CD14-positive monocyte (primary cell): ENCODE results near the gene PCDHGA11. TPM values are rescaled to one million over a fixed set of nuclear protein-coding genes. Genes with fewer than 3 reads are reported as not detected.
A peak's percentile ranks its signal among the peaks of the same experiment; 100 is the strongest.

ENCODE experiments used
- DNase-seq, 3 donors: peaks; one replicate each; pipeline ENCODE4 v3.0.0-alpha.2; 2011 to 2022
- H2AFZ ChIP-seq: 2 replicates; pipeline ENCODE4 v1.6.0; 2012; ENCODE audit warnings: mild to moderate bottlenecking, low read depth, low read length, inconsistent platforms; ENCODE audit not compliant: insufficient read depth, poor library complexity, severe bottlenecking
- H3K27ac ChIP-seq, 2 donors: 1 replicate in 1 of 2; 2 replicates in 1 of 2; pipeline ENCODE4 v1.5.1; 2012 to 2013; ENCODE audit warnings: low read length in 2 of 2, control low read depth in 1 of 2, inconsistent platforms in 1 of 2, low read depth in 1 of 2, mild to moderate bottlenecking in 1 of 2
- H3K27me3 ChIP-seq, 2 donors: one replicate each; pipeline versions ENCODE4 v1.6.0 to v1.6.1; 2011 to 2013; ENCODE audit warnings: low read length in 2 of 2; ENCODE audit not compliant: control insufficient read depth in 2 of 2, insufficient read depth in 2 of 2
- H3K36me3 ChIP-seq, 2 donors: replicated peaks in 1 of 2; 1 replicate in 1 of 2; 2 replicates in 1 of 2; pipeline versions ENCODE4 v1.5.1 to v1.6.1; 2012 to 2013; ENCODE audit warnings: low read length in 2 of 2, control low read depth in 1 of 2, inconsistent platforms in 1 of 2, mild to moderate bottlenecking in 1 of 2; ENCODE audit not compliant: insufficient read depth in 2 of 2, control insufficient read depth in 1 of 2
- H3K4me1 ChIP-seq, 2 donors: 1 replicate in 1 of 2; 2 replicates in 1 of 2; pipeline versions ENCODE4 v1.5.1 to v1.6.1; 2012 to 2013; ENCODE audit warnings: low read length in 2 of 2, control low read depth in 1 of 2, inconsistent platforms in 1 of 2, mild to moderate bottlenecking in 1 of 2, moderate library complexity in 1 of 2; ENCODE audit not compliant: insufficient read depth in 2 of 2, control insufficient read depth in 1 of 2
- H3K4me2 ChIP-seq: replicated peaks from 2 replicates; pipeline ENCODE3; 2012; ENCODE audit warnings: low read length, moderate library complexity, mild to moderate bottlenecking; ENCODE audit not compliant: poor library complexity, severe bottlenecking; ENCODE audit errors: extremely low read depth
- H3K4me3 ChIP-seq, 3 experiments: fragments of 200-600 bp in 1 of 3; sonication (generic) in 1 of 3; replicated peaks in 1 of 3; 1 replicate in 2 of 3; 2 replicates in 1 of 3; pipeline ENCODE4 v1.5.1; 2011 to 2013; ENCODE audit warnings: low read length in 3 of 3, mild to moderate bottlenecking in 3 of 3, control low read depth in 2 of 3, low read depth in 2 of 3, inconsistent platforms in 1 of 3, moderate library complexity in 1 of 3
- H3K79me2 ChIP-seq: 2 replicates; pipeline ENCODE4 v1.6.0; 2012; ENCODE audit warnings: mild to moderate bottlenecking, control low read depth, inconsistent platforms, low read length, moderate library complexity; ENCODE audit not compliant: insufficient read depth
- H3K9ac ChIP-seq: 2 replicates; pipeline ENCODE4 v1.6.0; 2017; ENCODE audit warnings: low read length, mild to moderate bottlenecking; ENCODE audit not compliant: insufficient read depth, poor library complexity, severe bottlenecking
- H3K9me3 ChIP-seq, 2 donors: replicated peaks in 1 of 2; 1 replicate in 1 of 2; 2 replicates in 1 of 2; pipeline versions ENCODE4 v1.5.1 to v1.6.1; 2012 to 2013; ENCODE audit warnings: low read length in 2 of 2, control low read depth in 1 of 2; ENCODE audit not compliant: control insufficient read depth in 1 of 2, insufficient read depth in 1 of 2
- H4K20me1 ChIP-seq: 2 replicates; pipeline ENCODE4 v1.6.0; 2012; ENCODE audit warnings: mild to moderate bottlenecking, low read length, control low read depth, moderate library complexity; ENCODE audit not compliant: insufficient read depth
- H3K27ac Mint-ChIP-seq, 7 donors: one replicate each; pipeline ENCODE4 v1.8.0; 2020; ENCODE audit warnings: mild to moderate bottlenecking in 7 of 7, mixed read lengths in 7 of 7, moderate library complexity in 6 of 7, inconsistent platforms in 2 of 7
- H3K27me3 Mint-ChIP-seq, 3 donors: one replicate each; pipeline ENCODE4 v1.8.0; 2021 to 2022; ENCODE audit warnings: low read depth in 3 of 3, mild to moderate bottlenecking in 3 of 3, mixed read lengths in 3 of 3, moderate library complexity in 3 of 3, inconsistent platforms in 1 of 3
- H3K36me3 Mint-ChIP-seq, 2 donors: one replicate each; pipeline ENCODE4 v1.8.0; 2020; ENCODE audit warnings: mixed read lengths in 2 of 2, inconsistent platforms in 1 of 2, mild to moderate bottlenecking in 1 of 2
- H3K4me1 Mint-ChIP-seq: one replicate; pipeline ENCODE4 v1.8.0; 2020; ENCODE audit warnings: mild to moderate bottlenecking, mixed read lengths
- H3K4me3 Mint-ChIP-seq, 2 donors: one replicate each; pipeline ENCODE4 v1.8.0; 2020; ENCODE audit warnings: mild to moderate bottlenecking in 2 of 2, mixed read lengths in 2 of 2, moderate library complexity in 1 of 2
- H3K9me3 Mint-ChIP-seq, 7 donors: one replicate each; pipeline ENCODE4 v1.8.0; 2020 to 2022; ENCODE audit warnings: mixed read lengths in 7 of 7, mild to moderate bottlenecking in 6 of 7, moderate library complexity in 6 of 7, inconsistent platforms in 2 of 7
- CTCF ChIP-seq: fragments of 200-600 bp; IDR thresholded peaks from one replicate; pipeline ENCODE4 v1.8.0; 2022; ENCODE audit warnings: antibody characterized with exemption, mild to moderate bottlenecking
- WGBS: methylation state at CpG from one replicate; pipeline ENCODE4 v1.1.5; 2013; ENCODE audit warnings: missing lambda C conversion rate; ENCODE audit not compliant: insufficient coverage; 5-methylcytosine and 5-hydroxymethylcytosine counted together
- intact Hi-C, 2 donors: fragments of 100-400 bp; cut with micrococcal nuclease; formaldehyde crosslinking; loops; one replicate each; pipeline versions ENCODE4 v1.15.0 to v1.15.1; 2023
- polyA plus RNA-seq, 3 donors: library from polyadenylated mRNA; depleted of rRNA in 1 of 3; unstranded in 2 of 3; stranded (reverse) in 1 of 3; fragments of 300-500 nt in 2 of 3; fragments of >200 nt in 1 of 3; fragmentation: Illumina TruSeq in 2 of 3; gene quantifications; 1 replicate in 2 of 3; 2 replicates in 1 of 3; pipeline ENCODE4 v1.2.3, GENCODE V29; 2012 to 2021

Gene PCDHGA11
- polyA plus RNA-seq, 3 donors, result not detected

DNA sequence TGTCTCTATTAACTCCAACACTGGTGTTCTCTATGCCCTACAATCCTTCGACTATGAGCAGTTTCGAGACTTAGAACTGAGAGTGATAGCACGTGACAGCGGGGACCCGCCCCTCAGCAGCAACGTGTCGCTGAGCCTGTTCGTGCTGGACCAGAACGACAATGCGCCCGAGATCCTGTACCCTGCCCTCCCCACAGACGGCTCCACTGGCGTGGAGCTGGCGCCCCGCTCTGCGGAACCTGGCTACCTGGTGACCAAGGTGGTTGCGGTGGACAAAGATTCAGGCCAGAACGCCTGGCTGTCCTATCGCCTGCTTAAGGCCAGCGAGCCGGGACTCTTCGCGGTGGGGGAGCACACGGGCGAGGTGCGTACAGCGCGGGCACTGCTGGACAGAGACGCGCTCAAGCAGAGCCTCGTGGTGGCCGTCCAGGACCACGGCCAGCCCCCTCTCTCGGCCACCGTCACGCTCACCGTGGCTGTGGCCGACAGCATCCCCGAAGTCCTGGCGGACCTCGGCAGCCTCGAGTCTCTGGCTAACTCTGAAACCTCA lies 2.0 kb downstream of the PCDHGA11 start:
- peaks cover 16 to 17% of the 10 kb centered on the region in 2 donors for H3K4me1 ChIP-seq
- no peaks in the 10 kb centered on the region for H4K20me1 ChIP-seq
- no peaks in the 10 kb centered on the region for H3K79me2 ChIP-seq
- Mint-ChIP-seq H3K27me3 (peaks cover 79 to 97% (median 90%) of the 10 kb centered on the region in 3 donors), H3K36me3 (peaks cover 7 to 30% of the 10 kb centered on the region in 2 donors), H3K27ac (no peak overlapping the region), H3K4me3 (peak overlapping the region in 1 of 2 donors; percentile 77), H3K9me3 (peaks cover 22 to 63% (median 59%) of the 10 kb centered on the region in 7 donors), H3K4me1 (peaks cover 28% of the 10 kb centered on the region)
- H2AFZ ChIP-seq, result no peak overlapping the region
- H3K27me3 ChIP-seq, result peaks cover 83 to 100% of the 10 kb centered on the region in 2 donors
- H3K9me3 ChIP-seq, result peaks cover 51 to 60% of the 10 kb centered on the region in 2 donors
- no peak overlapping the region for H3K9ac ChIP-seq
- no peak overlapping the region for H3K4me3 ChIP-seq
- no peaks in the 10 kb centered on the region for H3K36me3 ChIP-seq
- WGBS, result 30% methylated on average over 42 of the region's 42 CpGs
- H3K4me2 ChIP-seq, result no peak overlapping the region
- DNase-seq, result no peak
- no peak overlapping the region for H3K27ac ChIP-seq
- no peak for TF ChIP-seq CTCF
- intact Hi-C loops, result loop anchor here (5.0 kb wide), 2 partner anchors 134 to 139 kb away; no protein-coding TSS in a partner anchor

- Histone ChIP-seq H3K27me3 (peaks cover 57 to 99% of the 10 kb centered on the region in 2 donors), H3K9me3 (peaks cover 45 to 51% of the 10 kb centered on the region in 2 donors), H3K36me3 (no peaks in the 10 kb centered on the region), H3K4me2 (no peak overlapping the region), H3K4me3 (no peak overlapping the region), H3K9ac (no peak overlapping the region), H4K20me1 (no peaks in the 10 kb centered on the region), H2AFZ (no peak overlapping the region), H3K27ac (no peak overlapping the region), H3K79me2 (no peaks in the 10 kb centered on the region), H3K4me1 (peaks cover 17 to 19% of the 10 kb centered on the region in 2 donors)
- Mint-ChIP-seq H3K9me3 (peaks cover 28 to 56% (median 45%) of the 10 kb centered on the region in 7 donors), H3K4me1 (peaks cover 21% of the 10 kb centered on the region), H3K27ac (peak overlapping the region in 1 of 7 donors; percentile 60), H3K36me3 (peaks cover 18 to 22% of the 10 kb centered on the region in 2 donors), H3K27me3 (peaks cover 76 to 88% (median 82%) of the 10 kb centered on the region in 3 donors), H3K4me3 (peak overlapping the region in 1 of 2 donors; percentile 67)
- intact Hi-C loops, result no loop called here
- DNase-seq, result no peak
- 60% methylated on average over 51 of the region's 53 CpGs for WGBS
- no peak for TF ChIP-seq CTCF
These were observed 7.1 kb downstream of the PCDHGA11 start for GRCh38 chr5:141427783-141428426.
